Astrocyte (in vitro differentiated cells and primary cell): ENCODE measurements around the gene DUS2. TPM values are rescaled to one million over a fixed set of nuclear protein-coding genes. Genes with fewer than 3 reads are reported as not detected.
A peak's percentile ranks its signal among the peaks of the same experiment; 100 is the strongest.
"Not testable (repeated sequence)": the region's sequence is repeated elsewhere in the genome, so short reads cannot be mapped to it uniquely, and the experiment has no call there.

Experiments used
- DNase-seq: peaks from one replicate; pipeline ENCODE4 v3.0.0-alpha.2; 2010; ENCODE audit warnings: low read depth
- FAIRE-seq: peaks from 2 replicates; lab custom pipeline; 2011; peaks lifted over from hg19 to GRCh38; lab: Jason Lieb, UNC
- H2AFZ ChIP-seq: 2 replicates; pipeline ENCODE4 v1.6.0; 2012; ENCODE audit warnings: low read depth, low read length, inconsistent platforms
- H3K27ac ChIP-seq: 2 replicates; pipeline ENCODE4 v1.5.1; 2011; ENCODE audit warnings: low read depth, low read length, inconsistent platforms
- H3K27me3 ChIP-seq: 2 replicates; pipeline ENCODE4 v1.6.0; 2011; ENCODE audit warnings: low read length, inconsistent platforms; ENCODE audit not compliant: insufficient read depth
- H3K36me3 ChIP-seq: 2 replicates; pipeline ENCODE4 v1.5.1; 2011; ENCODE audit warnings: low read length, inconsistent platforms; ENCODE audit not compliant: insufficient read depth
- H3K4me1 ChIP-seq: 2 replicates; pipeline ENCODE4 v1.5.1; 2011; ENCODE audit warnings: low read length, inconsistent platforms; ENCODE audit not compliant: insufficient read depth
- H3K4me2 ChIP-seq: 2 replicates; pipeline ENCODE4 v1.6.0; 2012; ENCODE audit warnings: low read length, inconsistent platforms
- H3K4me3 ChIP-seq: 2 replicates; pipeline ENCODE4 v1.5.1; 2011; ENCODE audit warnings: low read depth, mild to moderate bottlenecking, low read length, inconsistent platforms; ENCODE audit not compliant: insufficient read depth
- H3K79me2 ChIP-seq: 2 replicates; pipeline ENCODE4 v1.6.0; 2012; ENCODE audit warnings: mild to moderate bottlenecking, low read length, inconsistent platforms; ENCODE audit not compliant: insufficient read depth
- H3K9ac ChIP-seq: 2 replicates; pipeline ENCODE4 v1.6.0; 2012; ENCODE audit warnings: mild to moderate bottlenecking, low read length, inconsistent platforms
- H3K9me3 ChIP-seq: 2 replicates; pipeline ENCODE4 v1.5.1; 2012; ENCODE audit warnings: low read depth, mild to moderate bottlenecking, low read length, inconsistent platforms; ENCODE audit not compliant: insufficient read depth
- H4K20me1 ChIP-seq: 2 replicates; pipeline ENCODE4 v1.6.0; 2012; ENCODE audit warnings: low read length, inconsistent platforms; ENCODE audit not compliant: insufficient read depth
- H3K27ac Mint-ChIP-seq: one replicate; pipeline ENCODE4 v1.8.0; 2021; ENCODE audit warnings: mild to moderate bottlenecking, mixed read lengths; ENCODE audit not compliant: unreplicated experiment
- H3K27me3 Mint-ChIP-seq: one replicate; pipeline ENCODE4 v1.8.0; 2021; ENCODE audit warnings: low read depth, mixed read lengths; ENCODE audit not compliant: unreplicated experiment
- H3K36me3 Mint-ChIP-seq: one replicate; pipeline ENCODE4 v1.8.0; 2021; ENCODE audit warnings: low read depth, mixed read lengths; ENCODE audit not compliant: unreplicated experiment
- H3K4me1 Mint-ChIP-seq: one replicate; pipeline ENCODE4 v1.8.0; 2021; ENCODE audit warnings: low read depth, mixed read lengths; ENCODE audit not compliant: unreplicated experiment
- H3K4me3 Mint-ChIP-seq: one replicate; pipeline ENCODE4 v1.8.0; 2021; ENCODE audit warnings: mild to moderate bottlenecking, moderate library complexity, mixed read lengths; ENCODE audit not compliant: unreplicated experiment
- H3K9me3 Mint-ChIP-seq: one replicate; pipeline ENCODE4 v1.8.0; 2021; ENCODE audit warnings: mild to moderate bottlenecking, mixed read lengths; ENCODE audit not compliant: unreplicated experiment
- EZH2 ChIP-seq: IDR thresholded peaks from 2 replicates; pipeline ENCODE4 v1.6.1; 2012; ENCODE audit warnings: mild to moderate bottlenecking, low read length, inconsistent platforms; ENCODE audit not compliant: insufficient read depth
- total RNA-seq: library from RNA; stranded (reverse); gene quantifications from 2 replicates; pipeline ENCODE4 v1.2.1, GENCODE V29; 2021
- TF ChIP-seq, protein P1 (sequence below): IDR thresholded peaks from 2 replicates; pipeline ENCODE4 v1.5.1; 2011; ENCODE audit warnings: low read depth, mild to moderate bottlenecking, inconsistent platforms, low read length, moderate library complexity; ENCODE audit not compliant: insufficient read depth

DUS2 gene
- total RNA-seq, 1 donor from 2014 or later: 14.9 TPM

- TF ChIP-seq EZH2: no peak
- TF ChIP-seq, protein P1, sequence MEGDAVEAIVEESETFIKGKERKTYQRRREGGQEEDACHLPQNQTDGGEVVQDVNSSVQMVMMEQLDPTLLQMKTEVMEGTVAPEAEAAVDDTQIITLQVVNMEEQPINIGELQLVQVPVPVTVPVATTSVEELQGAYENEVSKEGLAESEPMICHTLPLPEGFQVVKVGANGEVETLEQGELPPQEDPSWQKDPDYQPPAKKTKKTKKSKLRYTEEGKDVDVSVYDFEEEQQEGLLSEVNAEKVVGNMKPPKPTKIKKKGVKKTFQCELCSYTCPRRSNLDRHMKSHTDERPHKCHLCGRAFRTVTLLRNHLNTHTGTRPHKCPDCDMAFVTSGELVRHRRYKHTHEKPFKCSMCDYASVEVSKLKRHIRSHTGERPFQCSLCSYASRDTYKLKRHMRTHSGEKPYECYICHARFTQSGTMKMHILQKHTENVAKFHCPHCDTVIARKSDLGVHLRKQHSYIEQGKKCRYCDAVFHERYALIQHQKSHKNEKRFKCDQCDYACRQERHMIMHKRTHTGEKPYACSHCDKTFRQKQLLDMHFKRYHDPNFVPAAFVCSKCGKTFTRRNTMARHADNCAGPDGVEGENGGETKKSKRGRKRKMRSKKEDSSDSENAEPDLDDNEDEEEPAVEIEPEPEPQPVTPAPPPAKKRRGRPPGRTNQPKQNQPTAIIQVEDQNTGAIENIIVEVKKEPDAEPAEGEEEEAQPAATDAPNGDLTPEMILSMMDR: no peak
- H3K9me3 Mint-ChIP-seq: no peaks in the 10 kb centered on the region
Observed at GRCh38 chr16:68021490-68021889, 1.6 kb upstream of the DUS2 start.

DNA sequence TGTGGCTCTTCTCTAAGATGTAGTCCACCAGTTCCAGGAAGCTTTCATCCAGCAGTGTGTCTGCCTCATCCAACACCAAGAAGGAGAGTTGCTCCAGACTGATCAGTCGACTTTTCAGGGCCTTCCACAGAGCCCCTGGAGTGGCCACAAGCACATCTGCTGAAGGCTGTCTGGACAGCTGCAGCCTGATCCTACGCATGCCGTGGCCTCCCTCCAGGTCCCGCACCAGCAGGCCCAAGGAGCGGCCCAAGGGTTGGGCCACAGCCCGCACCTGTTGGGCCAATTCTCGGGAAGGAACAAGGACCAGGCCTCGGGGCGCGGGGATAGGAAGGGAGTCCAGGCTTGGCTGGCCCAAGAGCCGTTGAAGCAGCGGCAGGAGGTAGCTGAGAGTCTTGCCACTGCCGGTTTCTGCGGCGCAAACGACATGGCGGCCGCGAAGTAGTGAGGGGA lies 781 bp upstream of the DUS2 start:
- no peak for TF ChIP-seq EZH2
- TF ChIP-seq, protein P1: no peak
- peaks cover 2% of the 10 kb centered on the region for H3K36me3 Mint-ChIP-seq
- no peak for FAIRE-seq
- Histone ChIP-seq H3K4me3 (peak overlapping the region; percentile 88), H3K36me3 (no peaks in the 10 kb centered on the region), H4K20me1 (peaks cover 9% of the 10 kb centered on the region), H3K9ac (peak overlapping the region; percentile 96), H3K79me2 (peaks cover 37% of the 10 kb centered on the region), H3K4me1 (peaks cover 17% of the 10 kb centered on the region), H3K27ac (peak overlapping the region; percentile 85), H3K9me3 (no peaks in the 10 kb centered on the region), H3K4me2 (peak overlapping the region; percentile 90), H3K27me3 (no peaks in the 10 kb centered on the region), H2AFZ (peak overlapping the region; percentile 97)
- H3K4me1 Mint-ChIP-seq: peaks cover 6% of the 10 kb centered on the region
- peak overlapping the region; percentile 96 for H3K27ac Mint-ChIP-seq
- peak overlapping the region; percentile 97 for H3K4me3 Mint-ChIP-seq
- no peaks in the 10 kb centered on the region for H3K27me3 Mint-ChIP-seq
- no peak for DNase-seq
- H3K9me3 Mint-ChIP-seq: no peaks in the 10 kb centered on the region

More at GRCh38 chr16:68021490-68021889, 1.6 kb upstream of the DUS2 start:
- H3K79me2 ChIP-seq: peaks cover 37% of the 10 kb centered on the region
- H3K27ac ChIP-seq: no peak overlapping the region
- H3K4me1 Mint-ChIP-seq: peaks cover 6% of the 10 kb centered on the region
- H3K4me2 ChIP-seq: peak overlapping the region; percentile 90
- H4K20me1 ChIP-seq: peaks cover 9% of the 10 kb centered on the region
- no peak overlapping the region for H2AFZ ChIP-seq
- no peaks in the 10 kb centered on the region for H3K36me3 ChIP-seq
- H3K27ac Mint-ChIP-seq: no peak overlapping the region
- no peaks in the 10 kb centered on the region for H3K9me3 ChIP-seq
- no peak for FAIRE-seq
- H3K36me3 Mint-ChIP-seq: peaks cover 2% of the 10 kb centered on the region
- no peak for DNase-seq
- H3K9ac ChIP-seq: peak overlapping the region; percentile 96
- H3K27me3 Mint-ChIP-seq: no peaks in the 10 kb centered on the region
- no peaks in the 10 kb centered on the region for H3K27me3 ChIP-seq
- H3K4me3 Mint-ChIP-seq: peak overlapping the region; percentile 97
- H3K4me3 ChIP-seq: no peak overlapping the region
- peaks cover 17% of the 10 kb centered on the region for H3K4me1 ChIP-seq

DNA sequence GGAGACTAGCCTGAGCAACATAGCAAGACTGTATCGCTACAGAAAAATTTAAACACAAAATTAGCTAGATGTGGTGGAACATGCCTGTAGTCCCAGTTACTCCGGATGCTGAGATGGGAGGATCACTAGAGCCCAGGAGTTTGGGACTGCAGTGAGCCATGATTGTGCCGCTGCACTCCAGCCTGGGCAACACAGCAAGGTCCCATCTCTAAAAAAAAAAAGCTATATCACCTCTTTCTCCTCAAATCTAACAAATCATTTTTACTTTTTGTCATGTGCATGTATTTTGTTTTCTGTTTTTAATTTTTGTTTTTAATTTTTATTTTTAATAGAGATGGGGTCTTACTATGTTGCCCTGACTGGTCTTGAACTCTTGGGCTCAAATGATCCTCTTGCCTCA lies 5.9 kb downstream of the DUS2 start:
- H3K27me3 Mint-ChIP-seq: no peaks in the 10 kb centered on the region
- no peaks in the 10 kb centered on the region for H3K9me3 Mint-ChIP-seq
- no peak for TF ChIP-seq EZH2
- TF ChIP-seq, protein P1: no peak
- Histone ChIP-seq H3K4me3 (no peak overlapping the region), H3K9ac (no peak overlapping the region), H3K9me3 (no peaks in the 10 kb centered on the region), H3K79me2 (peaks cover 9% of the 10 kb centered on the region), H4K20me1 (no peaks in the 10 kb centered on the region), H3K36me3 (peaks cover 4% of the 10 kb centered on the region), H3K27ac (no peak overlapping the region), H3K4me2 (no peak overlapping the region), H3K4me1 (peaks cover 9% of the 10 kb centered on the region), H2AFZ (no peak overlapping the region), H3K27me3 (no peaks in the 10 kb centered on the region)
- H3K36me3 Mint-ChIP-seq: peaks cover 7% of the 10 kb centered on the region
- no peak for FAIRE-seq
- H3K27ac Mint-ChIP-seq: no peak overlapping the region
- no peak for DNase-seq
- H3K4me1 Mint-ChIP-seq: no peaks in the 10 kb centered on the region
- no peak overlapping the region for H3K4me3 Mint-ChIP-seq

DNA sequence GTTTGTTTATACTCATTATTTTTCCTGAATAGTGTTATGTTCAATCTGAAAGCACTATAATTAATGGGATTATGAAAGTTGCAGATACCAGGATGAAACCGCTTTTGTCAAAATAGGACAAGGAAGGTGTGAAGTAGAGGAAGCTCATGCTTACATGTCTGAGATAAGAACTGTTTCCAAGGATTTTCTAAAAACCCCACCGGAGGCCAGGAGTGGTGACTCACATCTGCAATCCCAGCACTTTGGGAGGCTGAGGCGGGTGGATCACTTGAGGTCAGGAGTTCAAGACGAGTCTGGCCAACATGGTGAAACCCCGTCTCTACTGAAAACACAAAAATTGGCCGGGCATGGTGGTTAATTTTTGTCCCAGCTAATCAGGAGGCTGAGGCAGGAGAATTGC lies 7.0 kb downstream of the DUS2 start:
- H3K4me3 Mint-ChIP-seq, H3K4me3 ChIP-seq, H3K4me1 ChIP-seq, H3K9me3 Mint-ChIP-seq, H3K36me3 Mint-ChIP-seq, H2AFZ ChIP-seq, H4K20me1 ChIP-seq, H3K4me1 Mint-ChIP-seq, H3K27me3 ChIP-seq, H3K27ac ChIP-seq, H3K27me3 Mint-ChIP-seq, H3K79me2 ChIP-seq, H3K9ac ChIP-seq, H3K36me3 ChIP-seq, H3K9me3 ChIP-seq, FAIRE-seq: not testable (repeated sequence)
- H3K27ac Mint-ChIP-seq: peak overlapping the region; percentile 10
- DNase-seq: peak; percentile 53
- H3K4me2 ChIP-seq: peak overlapping the region; percentile 1
